ENCODE results near the gene GALK1.

Gene GALK1

GRCh38 chr17:75749545-75750389 is 15.2 kb downstream of the GALK1 start:
- DNase-seq = peak; percentile 83

- DNase-seq = no peak
These were observed 16.3 kb downstream of the GALK1 start for GRCh38 chr17:75748706-75749105.

DNA sequence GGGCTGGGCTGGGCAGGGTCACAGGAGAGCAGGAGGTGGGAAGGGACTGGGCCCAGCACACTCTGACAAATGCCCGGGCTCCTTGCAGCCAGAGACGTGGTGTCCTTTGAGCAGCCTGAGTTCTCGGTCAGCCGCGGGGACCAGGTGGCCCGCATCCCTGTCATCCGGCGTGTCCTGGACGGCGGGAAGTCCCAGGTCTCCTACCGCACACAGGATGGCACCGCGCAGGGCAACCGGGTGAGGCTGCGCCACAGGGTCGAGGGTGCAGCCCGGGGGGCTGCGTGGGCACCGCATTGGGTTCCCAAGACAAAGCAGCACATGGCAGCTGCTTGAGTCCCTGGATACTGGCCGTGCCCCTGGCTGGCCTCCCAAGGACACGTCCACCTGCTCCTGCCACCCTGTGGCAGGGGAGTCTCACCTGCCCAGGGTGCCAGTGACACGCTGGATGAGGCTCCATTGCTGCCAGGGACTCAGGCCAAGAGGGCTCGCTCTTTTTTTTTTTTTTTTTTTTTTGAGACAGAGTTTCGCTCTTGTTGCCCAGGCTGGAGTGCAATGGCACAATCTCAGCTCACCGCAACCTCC is 21.3 kb downstream of the GALK1 start:
- DNase-seq = no peak

- no peak for DNase-seq
These were observed 22.7 kb downstream of the GALK1 start for GRCh38 chr17:75742337-75742736.

- DNase-seq = no peak
These were observed 24.3 kb downstream of the GALK1 start for GRCh38 chr17:75740631-75741077.

DNA sequence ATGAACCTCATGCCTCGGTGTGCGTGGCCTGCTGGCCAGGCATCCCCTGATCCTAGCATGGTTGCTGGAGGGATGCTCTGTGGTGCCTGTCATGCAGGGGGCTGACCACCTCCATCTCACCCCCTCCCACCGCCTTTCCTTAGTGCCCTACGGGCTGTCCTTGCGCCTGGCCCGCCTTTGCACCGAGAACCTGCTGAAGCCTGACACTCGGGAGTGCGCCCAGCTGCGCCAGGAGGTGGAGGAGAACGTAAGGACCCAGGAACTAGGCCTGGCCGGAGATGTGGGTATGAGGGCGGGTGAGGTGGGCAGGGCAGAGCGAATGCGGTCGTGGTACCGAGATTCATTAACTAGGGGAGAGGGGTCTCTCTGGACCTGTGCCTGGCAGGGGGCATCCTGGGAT is 24.8 kb downstream of the GALK1 start:
- no peak for DNase-seq

- DNase-seq = no peak
These were observed 25.2 kb downstream of the GALK1 start for GRCh38 chr17:75739801-75740200.

GRCh38 chr17:75739174-75739573 is 25.8 kb downstream of the GALK1 start:
- no peak for DNase-seq

DNA sequence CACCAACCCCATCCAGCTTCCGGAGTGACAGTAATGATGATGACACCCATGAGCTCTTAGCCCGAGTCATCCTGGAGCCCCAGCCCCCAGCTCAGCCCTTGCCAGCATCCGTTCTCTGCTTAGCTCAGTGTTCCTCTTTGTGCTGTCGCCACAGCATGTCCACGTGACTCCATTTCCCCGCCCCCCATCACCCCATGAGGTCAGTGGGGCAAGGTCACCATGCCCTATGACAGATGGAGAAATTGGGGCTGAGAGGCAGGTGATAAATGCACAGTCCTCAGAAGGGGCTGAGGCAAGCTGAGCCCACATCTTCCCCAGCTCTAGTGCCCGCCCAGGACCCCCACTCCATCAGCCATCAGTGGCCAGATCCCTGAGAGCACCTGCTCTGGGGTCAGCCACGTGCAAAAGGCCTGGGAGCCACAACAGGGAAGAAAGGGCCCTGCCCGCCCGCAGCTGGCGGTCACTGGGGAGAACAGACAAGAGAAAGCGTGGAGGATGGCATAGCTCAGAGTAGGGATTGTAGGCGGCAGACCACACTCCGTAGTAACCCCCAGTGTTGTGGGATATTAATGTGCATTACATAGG is 26.7 kb downstream of the GALK1 start:
- peak; percentile 81 for DNase-seq

- DNase-seq = no peak
These were observed 27.6 kb downstream of the GALK1 start for GRCh38 chr17:75737133-75737962.

GRCh38 chr17:75736173-75736835 is 28.7 kb downstream of the GALK1 start:
- DNase-seq = no peak

DNA sequence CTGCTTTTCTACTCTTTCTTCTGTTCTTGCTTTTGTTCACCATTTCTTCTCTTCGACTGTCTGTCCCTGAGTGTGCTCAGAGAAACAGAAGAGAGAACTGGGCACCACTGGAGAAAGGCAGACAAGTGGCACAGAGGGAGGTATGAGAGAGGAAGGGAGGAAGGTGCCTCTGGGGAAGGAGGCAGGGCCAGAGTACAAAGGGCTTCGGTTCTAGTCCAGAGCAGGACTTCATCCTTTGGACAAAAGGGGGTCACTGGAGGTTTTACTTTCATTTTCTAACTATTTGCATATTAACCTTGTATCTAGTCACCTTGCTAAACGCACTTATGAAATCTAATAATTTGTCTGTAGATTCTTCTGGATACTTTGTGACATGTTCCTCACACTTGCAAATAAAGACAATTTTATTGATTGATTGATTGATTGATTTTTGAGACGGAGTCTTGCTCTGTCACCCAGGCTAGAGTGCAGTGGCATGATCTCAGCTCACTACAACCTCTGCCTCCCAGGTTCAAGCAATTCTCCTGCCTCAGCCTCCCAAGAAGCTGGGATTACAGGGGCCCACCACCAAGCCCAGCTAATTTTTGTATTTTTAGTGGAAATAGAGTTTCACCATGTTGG is 30.2 kb downstream of the GALK1 start:
- DNase-seq = no peak

- DNase-seq = no peak
These were observed 31.5 kb downstream of the GALK1 start for GRCh38 chr17:75733471-75733870.

DNA sequence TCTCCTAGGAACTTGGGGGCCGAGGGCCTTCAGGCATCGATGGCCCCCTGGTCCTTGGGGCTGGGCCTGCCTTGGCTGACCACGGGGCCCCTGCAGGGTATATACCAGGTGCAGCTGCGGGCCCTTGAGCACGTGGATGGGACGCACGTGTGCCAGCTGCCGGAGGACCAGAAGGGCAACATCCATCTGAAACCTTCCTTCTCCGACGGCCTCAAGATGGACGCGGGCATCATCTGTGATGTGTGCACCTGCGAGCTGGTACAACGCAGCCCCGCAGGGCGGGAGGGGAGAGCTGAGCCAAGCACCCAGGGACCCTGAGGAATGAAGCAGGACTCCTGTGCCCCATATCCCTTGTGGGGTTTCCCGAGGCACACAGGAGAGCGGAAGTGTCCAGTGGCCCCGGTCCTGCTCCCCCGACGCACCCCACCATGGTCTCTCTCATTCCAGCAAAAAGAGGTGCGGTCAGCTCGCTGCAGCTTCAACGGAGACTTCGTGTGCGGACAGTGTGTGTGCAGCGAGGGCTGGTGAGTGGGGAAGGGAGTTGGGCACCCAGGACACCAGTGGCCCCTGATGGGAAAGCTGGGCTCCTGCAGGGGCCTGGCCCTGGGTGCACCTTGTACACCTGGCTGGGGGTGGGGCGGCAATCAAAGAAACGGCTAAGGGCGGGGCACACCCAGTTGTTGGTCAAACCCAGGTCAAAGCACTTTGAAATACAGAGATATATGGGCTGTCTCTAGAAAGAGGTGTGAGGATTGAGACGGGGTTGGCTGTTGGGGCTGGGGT is 33.1 kb downstream of the GALK1 start:
- DNase-seq = no peak

DNA sequence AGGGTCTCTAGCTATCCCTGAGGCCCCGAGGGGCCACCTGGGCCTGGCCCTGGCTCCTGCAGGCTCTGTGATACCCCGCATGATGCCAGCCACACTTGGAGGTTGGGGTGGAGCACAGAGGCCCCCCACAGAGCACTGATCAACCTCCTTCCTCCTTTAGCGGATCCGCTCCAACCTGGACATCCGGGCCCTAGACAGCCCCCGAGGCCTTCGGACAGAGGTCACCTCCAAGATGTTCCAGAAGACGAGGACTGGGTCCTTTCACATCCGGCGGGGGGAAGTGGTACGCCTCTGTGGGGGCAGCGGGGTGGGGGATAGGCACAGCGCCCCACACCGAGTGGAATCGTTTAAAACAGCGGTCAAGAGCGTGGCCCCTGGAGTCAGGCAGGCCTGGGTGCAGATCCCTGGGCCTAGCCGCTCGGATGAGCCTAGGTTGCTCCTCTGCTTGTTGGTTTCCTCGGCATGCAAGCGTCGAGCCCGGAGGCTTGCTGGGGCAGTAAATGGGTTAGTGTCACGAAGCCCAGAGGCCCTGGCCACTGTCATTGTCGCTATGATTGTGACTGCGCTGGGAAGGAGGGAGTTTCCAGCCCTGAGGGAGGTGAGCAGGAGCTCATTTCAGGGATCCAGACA is 33.8 kb downstream of the GALK1 start:
- DNase-seq = no peak

GRCh38 chr17:75730065-75730464 is 34.9 kb downstream of the GALK1 start:
- no peak for DNase-seq

DNA sequence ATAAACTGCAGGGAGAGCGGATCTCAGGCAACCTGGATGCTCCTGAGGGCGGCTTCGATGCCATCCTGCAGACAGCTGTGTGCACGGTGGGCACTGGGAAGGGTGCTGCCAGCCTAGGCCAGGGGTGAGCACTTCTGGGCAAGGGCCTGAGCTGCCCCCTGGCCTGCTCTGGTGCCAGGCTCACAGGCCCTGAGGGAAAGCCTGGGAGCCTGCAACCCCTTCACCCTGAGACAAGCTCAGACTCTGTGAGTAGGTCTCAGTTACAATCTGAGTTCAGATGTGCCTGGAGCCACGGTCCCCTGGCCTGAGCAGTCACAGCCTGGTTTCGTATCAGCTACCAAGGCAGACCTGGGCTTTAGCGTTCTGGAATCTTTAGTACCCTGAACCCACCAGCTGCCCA is 35.6 kb downstream of the GALK1 start:
- DNase-seq = no peak

- no peak for DNase-seq
These were observed 37.6 kb downstream of the GALK1 start for GRCh38 chr17:75727391-75727790.

- no peak for DNase-seq
These were observed 39.5 kb downstream of the GALK1 start for GRCh38 chr17:75725504-75725903.

DNA sequence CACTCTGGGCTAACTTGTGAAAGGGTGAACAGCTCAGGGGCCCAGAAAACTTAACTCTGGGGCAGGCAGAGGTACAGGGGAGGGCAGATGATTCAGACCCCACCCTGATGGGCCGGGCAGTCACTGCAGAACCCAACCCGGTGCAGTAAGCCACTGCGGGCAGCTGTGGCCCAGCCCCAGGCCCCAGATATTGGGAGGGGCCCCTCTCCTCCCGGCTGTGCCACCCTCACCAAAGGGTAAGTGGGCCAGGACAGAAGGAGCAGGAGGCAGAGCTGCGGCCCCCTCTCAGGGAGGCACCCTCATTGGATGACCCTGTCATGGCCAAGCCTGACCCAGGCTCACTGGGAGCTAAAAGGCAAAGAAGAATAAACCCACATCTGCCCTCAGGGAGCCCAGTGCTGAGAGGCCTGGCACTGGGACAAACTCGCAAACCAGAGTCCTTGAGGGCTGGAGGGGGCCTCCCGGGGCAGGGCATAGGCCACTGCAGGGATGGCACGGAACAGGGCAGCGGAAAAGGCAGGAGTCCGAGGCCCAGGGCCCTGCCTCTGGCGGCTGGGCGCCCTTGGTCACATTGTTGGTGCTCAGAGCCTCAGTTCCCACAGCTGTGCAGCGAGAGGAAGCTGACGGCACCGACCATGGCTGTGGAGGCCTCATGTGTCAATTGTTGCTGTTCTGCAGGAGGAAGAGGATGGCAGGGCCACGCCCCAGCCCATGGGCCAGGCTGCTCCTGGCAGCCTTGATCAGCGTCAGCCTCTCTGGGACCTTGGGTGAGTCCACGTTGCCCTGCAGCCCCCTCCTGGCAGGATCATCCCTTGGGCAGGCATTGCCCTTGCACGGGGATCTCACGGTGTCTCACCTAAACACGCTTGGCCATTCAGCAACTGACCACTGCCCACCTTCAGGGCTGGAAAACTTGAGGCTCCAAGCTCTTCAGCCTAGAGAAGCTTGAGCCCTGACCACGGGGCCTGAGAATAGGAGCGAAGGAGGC is 40.7 kb downstream of the GALK1 start:
- no peak for DNase-seq
